Skin epidermis (tissue), 12 donors: Measurements from ENCODE around the gene SERPINE1.
A peak's percentile ranks its signal among the peaks of the same experiment; 100 is the strongest.

Experiments
- H3K27ac ChIP-seq, 21 experiments: fragments of 200-600 bp; sonication (generic) in 11 of 21; one replicate each; pipeline ENCODE4 v1.5.0; 2020; ENCODE audit warnings: mild to moderate bottlenecking in 3 of 21, inconsistent platforms in 2 of 21, moderate library complexity in 2 of 21
- H3K4me3 ChIP-seq, 7 experiments: fragments of 200-600 bp; sonication (generic) in 2 of 7; one replicate each; pipeline ENCODE4 v1.5.0; 2020; ENCODE audit warnings: inconsistent platforms in 2 of 7, mild to moderate bottlenecking in 2 of 7, moderate library complexity in 1 of 7

Gene SERPINE1

DNA sequence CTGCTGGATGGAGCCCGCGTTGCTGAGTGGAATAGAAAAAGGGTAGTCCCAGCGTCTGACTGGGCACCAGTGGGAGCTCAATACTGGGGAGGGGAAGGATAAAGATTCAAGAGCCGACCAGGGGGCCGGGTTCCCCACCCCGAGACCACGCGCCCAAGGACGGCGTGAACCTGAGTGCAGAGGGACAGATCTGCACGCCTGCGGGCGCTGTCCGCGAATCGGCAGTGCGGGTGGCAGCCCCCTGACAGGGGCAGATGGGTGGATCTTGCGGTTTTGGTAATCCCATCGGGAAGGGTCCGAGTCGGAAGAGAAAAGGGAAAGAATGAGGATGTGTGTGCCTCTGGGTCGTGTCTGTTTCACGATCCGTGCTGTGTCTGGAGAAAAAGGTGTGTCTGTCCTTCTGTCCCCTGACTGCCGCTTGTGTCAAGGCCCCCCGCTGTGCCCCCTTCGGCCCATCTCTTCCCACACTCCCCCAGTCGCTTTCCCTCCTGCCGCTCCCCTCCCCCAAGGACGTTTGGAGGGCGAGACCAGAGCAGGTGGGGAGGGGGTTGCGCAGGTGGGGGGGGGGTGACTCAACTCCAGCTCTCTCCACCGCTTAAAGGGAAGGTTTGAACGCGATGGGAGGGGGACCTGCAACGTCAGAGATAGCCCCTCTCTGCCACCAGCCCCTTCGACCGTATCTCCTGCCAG, 39.2 kb downstream of the SERPINE1 start:
- Histone ChIP-seq H3K27ac (no peak overlapping the region), H3K4me3 (peak overlapping the region in 3 of 7 experiments; percentile 10 to 15 (median 12))

GRCh38 chr7:101166648-101166908, 39.7 kb downstream of the SERPINE1 start:
- H3K27ac ChIP-seq = no peak overlapping the region
- H3K4me3 ChIP-seq = no peak overlapping the region

- no peak overlapping the region for H3K4me3 ChIP-seq
- H3K27ac ChIP-seq = no peak overlapping the region
These were observed 40.2 kb downstream of the SERPINE1 start for GRCh38 chr7:101166909-101167644.

DNA sequence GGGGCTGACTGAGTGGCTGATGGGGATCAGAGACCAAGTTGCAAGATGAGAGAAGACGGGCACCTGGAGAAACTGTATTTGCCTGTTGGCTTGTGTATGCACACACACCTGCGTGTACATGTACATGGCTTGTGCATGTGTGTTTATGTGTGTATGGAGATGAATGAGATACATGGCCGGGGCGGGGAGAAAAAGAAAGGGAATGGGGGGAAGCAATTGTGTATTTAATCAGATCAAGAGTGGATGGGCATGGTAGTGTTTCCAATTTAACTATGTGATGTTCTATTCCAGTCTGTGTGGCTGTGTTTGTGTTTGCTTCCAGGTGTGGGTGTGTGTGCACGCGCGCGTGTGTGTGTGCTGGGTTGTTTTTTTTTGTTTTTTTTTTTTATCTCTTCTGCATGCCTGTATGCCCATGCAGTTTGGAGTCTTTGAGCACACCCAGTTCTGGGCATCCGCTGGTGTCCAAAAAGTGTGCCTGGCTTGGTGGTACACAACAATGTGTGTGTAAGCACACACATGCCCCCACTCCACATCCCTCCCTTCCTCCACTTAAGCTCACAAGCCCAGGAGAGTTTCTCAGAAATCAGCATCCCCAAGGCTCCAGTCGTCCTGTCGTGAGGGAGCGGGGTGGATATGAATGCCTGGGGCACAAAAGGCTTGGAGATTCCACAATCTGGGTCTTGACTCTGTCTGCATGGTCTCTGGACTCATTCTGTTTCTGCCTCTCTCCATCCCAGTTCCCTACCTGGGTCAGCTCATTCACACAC, 40.9 kb downstream of the SERPINE1 start:
- H3K4me3 ChIP-seq = no peak overlapping the region
- H3K27ac ChIP-seq = no peak overlapping the region

DNA sequence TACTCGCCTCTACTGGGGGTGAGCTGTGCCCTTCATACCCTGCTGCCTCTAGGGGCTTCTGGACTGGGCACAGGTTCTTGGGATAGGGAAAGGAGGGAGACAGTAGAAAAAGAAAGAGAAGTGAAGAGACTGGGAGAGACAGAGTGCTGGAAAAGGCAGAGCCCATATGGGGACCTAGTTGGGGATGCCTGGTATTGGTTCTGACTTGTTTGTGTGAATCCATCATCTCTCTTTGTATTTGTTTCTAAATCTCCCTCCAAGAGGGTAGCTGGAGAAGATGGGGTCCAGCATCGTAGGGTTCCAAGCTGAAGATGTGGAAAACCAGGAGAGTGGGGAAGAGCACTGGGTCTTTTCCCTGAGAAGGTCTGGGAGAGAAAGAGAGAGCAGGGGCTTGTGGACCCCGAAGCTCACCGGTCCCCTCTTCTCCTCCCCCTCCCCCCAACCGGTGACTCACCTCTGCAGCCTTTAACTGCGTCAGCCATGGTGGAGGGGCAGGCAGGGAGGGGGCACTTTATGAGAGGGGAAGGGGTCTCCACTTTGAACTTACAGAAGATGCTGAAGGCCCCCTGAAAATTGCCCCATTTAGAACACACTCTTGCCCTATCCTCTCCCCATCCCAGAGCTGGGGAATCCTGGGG, 41.6 kb downstream of the SERPINE1 start:
- H3K27ac ChIP-seq = no peak overlapping the region
- H3K4me3 ChIP-seq = no peak overlapping the region

GRCh38 chr7:101169110-101169837, 42.4 kb downstream of the SERPINE1 start:
- Histone ChIP-seq H3K27ac (no peak overlapping the region), H3K4me3 (no peak overlapping the region)

GRCh38 chr7:101169838-101170551, 43.1 kb downstream of the SERPINE1 start:
- H3K27ac ChIP-seq = no peak overlapping the region
- no peak overlapping the region for H3K4me3 ChIP-seq

DNA sequence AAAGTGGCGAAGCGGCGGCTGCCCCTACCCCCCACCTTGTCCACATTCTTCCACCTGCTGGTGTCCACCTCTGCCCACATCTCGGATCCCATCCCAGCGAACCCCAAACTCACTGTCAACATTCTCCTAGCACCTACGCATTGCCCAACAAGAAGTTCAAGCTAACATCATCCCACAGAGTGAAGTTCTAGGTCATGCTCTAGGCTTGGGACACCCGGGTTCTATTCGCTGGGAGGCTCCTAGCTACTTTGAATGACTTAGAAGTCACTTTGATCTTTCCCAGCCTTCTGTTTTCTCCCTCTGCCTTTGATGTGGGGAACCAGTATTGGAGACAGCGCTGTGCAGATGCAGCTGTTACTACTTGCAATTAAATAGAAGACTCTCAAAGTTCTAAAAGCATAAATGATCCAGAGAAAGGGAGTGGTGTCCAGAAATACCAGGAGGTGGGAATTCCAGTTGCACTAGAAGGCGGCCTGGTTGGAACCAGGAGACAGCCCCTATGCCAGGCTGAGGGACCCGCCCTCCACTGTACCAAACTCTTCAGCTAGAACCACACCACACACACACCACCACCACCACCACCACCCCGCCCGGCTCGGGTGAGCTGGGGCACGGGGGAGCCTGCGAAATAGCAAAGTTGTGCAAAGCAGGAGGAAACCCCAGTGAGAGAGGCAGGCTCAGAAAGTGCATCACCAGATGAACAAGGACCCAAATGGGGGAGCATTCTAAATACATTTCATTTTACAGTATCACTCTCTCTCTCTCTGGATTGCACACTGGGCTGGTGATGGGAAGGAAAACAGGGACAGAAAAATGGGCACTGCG, 43.9 kb downstream of the SERPINE1 start:
- H3K27ac ChIP-seq = no peak overlapping the region
- no peak overlapping the region for H3K4me3 ChIP-seq

GRCh38 chr7:101171442-101171837, 44.5 kb downstream of the SERPINE1 start:
- Histone ChIP-seq H3K4me3 (no peak overlapping the region), H3K27ac (no peak overlapping the region)

DNA sequence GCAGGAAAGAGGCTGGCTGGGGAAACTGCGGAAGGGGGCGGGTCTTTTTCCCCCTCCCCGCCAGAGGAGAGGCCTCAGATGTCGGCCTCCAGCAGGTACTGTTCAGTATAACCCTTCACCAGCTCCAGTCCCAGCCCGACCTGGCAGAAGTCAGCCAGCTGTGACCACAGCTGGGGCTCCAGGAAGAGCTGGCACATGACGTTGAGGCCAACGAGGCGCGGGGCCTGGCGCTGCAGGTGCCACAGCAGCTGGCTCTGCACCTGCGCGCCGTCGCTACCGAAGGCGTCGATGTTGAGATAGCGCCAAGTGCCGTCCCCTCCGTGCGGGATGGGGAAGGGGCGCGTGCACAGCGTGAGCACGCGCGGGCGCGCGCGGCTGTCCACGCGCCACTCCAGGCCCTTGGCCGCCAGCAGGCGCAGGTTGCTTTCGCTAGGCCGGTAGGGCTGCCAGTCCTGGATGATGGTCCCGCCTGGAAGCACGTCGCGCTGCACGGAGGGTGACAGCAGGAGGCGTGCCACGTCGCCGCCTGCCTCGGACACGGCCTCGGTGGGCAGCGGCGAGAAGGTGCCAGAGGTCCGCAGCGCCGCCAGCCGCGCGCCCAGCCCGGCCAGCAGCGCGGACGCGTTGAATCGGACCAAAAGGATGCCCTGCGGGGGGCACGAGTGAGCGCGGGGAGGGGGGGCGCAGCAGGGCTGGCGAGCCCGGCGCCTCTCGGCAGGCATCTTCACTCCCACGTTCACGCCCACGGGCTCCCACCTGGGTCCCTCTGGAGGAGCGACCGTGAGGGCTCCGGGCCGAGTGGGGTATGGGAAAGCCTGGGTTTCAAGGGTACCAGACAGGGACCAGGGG, 45.3 kb downstream of the SERPINE1 start:
- Histone ChIP-seq H3K4me3 (no peak overlapping the region), H3K27ac (no peak overlapping the region)

GRCh38 chr7:101172854-101173751, 46.2 kb downstream of the SERPINE1 start:
- H3K4me3 ChIP-seq = no peak overlapping the region
- no peak overlapping the region for H3K27ac ChIP-seq

DNA sequence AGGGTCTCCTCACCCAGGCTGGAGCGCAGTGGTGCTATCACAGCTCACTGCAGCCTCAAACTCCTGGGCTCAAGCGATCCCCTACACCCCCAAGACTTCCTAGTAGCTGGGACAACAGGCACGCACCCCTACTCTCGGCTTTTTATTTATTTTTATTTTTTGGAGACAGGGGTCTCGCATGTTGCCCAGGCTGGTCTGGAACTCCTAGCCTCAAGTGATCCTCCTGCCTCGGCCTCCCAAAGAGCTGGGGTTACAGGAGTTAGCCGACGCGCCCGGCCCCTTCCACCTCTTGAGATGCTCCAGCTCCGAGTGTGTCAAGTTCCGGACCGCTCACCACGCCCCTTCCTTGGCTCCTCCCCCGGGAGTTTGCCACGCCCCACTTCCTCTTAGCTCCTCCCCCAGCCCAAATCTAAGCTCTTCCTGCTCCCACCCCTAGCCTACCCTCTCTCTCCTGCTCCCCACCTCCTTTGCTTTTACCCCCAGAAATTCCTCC, 46.9 kb downstream of the SERPINE1 start:
- no peak overlapping the region for H3K27ac ChIP-seq
- no peak overlapping the region for H3K4me3 ChIP-seq

GRCh38 chr7:101174322-101174854, 47.5 kb downstream of the SERPINE1 start:
- no peak overlapping the region for H3K27ac ChIP-seq
- no peak overlapping the region for H3K4me3 ChIP-seq

GRCh38 chr7:101175664-101176063, 48.8 kb downstream of the SERPINE1 start:
- no peak overlapping the region for H3K27ac ChIP-seq

GRCh38 chr7:101177644-101178043, 50.7 kb downstream of the SERPINE1 start:
- H3K4me3 ChIP-seq = no peak overlapping the region
- no peak overlapping the region for H3K27ac ChIP-seq

More at GRCh38 chr7:101175664-101176063, 48.8 kb downstream of the SERPINE1 start:
- no peak overlapping the region for H3K4me3 ChIP-seq

DNA sequence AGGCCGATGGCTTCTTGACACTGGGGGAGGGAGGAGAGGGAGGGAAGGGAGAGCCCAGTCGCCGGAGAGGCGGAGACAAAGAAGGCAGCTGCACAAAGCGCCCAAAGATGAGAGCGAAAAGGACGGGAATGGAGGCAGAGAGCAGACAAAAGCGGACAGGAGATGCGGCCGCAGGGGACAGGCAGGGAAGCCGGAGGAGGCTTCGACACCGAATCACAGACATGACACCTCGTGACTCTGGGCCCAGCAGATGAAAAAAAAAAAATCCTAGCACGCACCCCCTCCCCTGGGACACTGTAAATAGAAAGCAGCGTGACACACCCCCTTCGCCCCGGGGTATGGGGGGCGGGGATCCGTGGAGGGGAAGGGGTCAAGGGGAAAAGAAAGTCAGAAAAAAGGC, 52.2 kb downstream of the SERPINE1 start:
- no peak overlapping the region for H3K27ac ChIP-seq
- H3K4me3 ChIP-seq = no peak overlapping the region
